ENCODE measurements around the gene CBX4. TPM values are rescaled to one million over a fixed set of nuclear protein-coding genes. Genes with fewer than 3 reads are reported as not detected.

CBX4 gene
- total and polyA plus RNA-seq, 2 of the 13 experiments (the other 11 are each of a cell fraction or from before 2014, with no cell fraction given) = 25.8 to 50.8 TPM

DNA sequence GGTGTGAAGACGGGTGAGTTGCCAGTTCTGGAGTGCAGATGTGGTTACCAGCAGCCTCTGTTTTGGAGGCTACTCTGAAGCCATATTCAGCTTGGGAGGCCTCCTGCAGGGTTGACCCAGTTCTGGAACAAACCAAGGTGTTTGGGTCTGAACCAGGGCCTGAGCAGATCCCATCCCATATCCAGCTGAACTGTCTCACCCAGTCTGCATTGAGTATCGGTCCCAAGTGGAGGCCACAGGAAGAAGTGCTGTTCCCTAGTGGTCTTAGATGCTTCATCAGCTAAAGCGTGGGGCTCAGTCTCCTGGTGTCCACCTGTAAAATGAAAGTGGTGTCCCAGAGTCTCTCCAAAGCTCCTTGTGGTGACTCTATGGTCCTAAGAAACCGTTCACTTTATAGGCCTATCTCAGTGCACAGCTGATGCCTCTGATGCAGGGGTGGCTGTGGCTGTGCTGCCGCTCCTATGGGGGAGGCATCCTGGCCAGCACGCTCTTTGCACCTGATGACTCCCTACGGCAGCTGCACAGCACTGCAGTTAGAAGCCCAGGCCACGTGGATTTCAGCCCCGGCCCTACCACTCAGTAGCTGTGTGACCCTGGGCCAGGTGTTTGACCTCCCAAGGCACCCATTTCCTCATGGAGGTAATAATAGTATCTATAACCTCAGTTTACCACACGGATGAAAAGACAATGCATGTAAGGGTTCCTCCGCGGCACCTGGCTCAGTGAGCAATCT, 21.0 kb downstream of the CBX4 start (continued):
- TF ChIP-seq ZNF570 (CRISPR knock-in tag; IDR thresholded peaks at IDR 0.05; ENCODE audit: borderline replicate concordance) (no peak), POGK (CRISPR knock-in tag; conservative IDR thresholded peaks at IDR 0.05) (no peak), ZNF841 (CRISPR knock-in tag; IDR thresholded peaks at IDR 0.05; ENCODE audit: borderline replicate concordance) (no peak), EEA1 (CRISPR knock-in tag; IDR thresholded peaks at IDR 0.05; ENCODE audit: borderline replicate concordance) (no peak), NR2F6 (IDR thresholded peaks at IDR 0.05) (peak; percentile 42; the same call in 1 of the 2 replicates), NR2F6 (CRISPR knock-in tag; IDR thresholded peaks at IDR 0.05) (peak; percentile 75), ZNF331 (CRISPR knock-in tag; IDR thresholded peaks at IDR 0.05) (0 out of 2 replicates have a peak, but pooled peaks have one; percentile 24), PITX1 (CRISPR knock-in tag; IDR thresholded peaks at IDR 0.05) (no peak; the same call in 1 of the 2 replicates), GLI4 (CRISPR knock-in tag; IDR thresholded peaks at IDR 0.05; ENCODE audit: borderline replicate concordance) (peak; percentile 47; the same call in 1 of the 2 replicates), RELA (CRISPR knock-in tag; IDR thresholded peaks at IDR 0.05) (no peak), ZBTB39 (CRISPR knock-in tag; IDR thresholded peaks at IDR 0.05) (no peak), ZNF549 (CRISPR knock-in tag; IDR thresholded peaks at IDR 0.05) (no peak), ZFP91 (CRISPR knock-in tag; IDR thresholded peaks at IDR 0.05; ENCODE audit: borderline replicate concordance) (peak; percentile 38; the same call in 1 of the 2 replicates), ZSCAN31 (CRISPR knock-in tag; IDR thresholded peaks at IDR 0.05; ENCODE audit: low read depth) (0 out of 2 replicates have a peak, but pooled peaks have one; percentile 22), MEIS2 (CRISPR knock-in tag; IDR thresholded peaks at IDR 0.05) (no peak), BHLHE40 (IDR thresholded peaks at IDR 0.05; ENCODE audit: low read length) (0 out of 2 replicates have a peak, but pooled peaks have one; percentile 35)
- TF ChIP-seq, protein P1, sequence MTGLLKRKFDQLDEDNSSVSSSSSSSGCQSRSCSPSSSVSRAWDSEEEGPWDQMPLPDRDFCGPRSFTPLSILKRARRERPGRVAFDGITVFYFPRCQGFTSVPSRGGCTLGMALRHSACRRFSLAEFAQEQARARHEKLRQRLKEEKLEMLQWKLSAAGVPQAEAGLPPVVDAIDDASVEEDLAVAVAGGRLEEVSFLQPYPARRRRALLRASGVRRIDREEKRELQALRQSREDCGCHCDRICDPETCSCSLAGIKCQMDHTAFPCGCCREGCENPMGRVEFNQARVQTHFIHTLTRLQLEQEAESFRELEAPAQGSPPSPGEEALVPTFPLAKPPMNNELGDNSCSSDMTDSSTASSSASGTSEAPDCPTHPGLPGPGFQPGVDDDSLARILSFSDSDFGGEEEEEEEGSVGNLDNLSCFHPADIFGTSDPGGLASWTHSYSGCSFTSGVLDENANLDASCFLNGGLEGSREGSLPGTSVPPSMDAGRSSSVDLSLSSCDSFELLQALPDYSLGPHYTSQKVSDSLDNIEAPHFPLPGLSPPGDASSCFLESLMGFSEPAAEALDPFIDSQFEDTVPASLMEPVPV (CRISPR knock-in tag; IDR thresholded peaks at IDR 0.05) = no peak
- TF ChIP-seq, protein P2, sequence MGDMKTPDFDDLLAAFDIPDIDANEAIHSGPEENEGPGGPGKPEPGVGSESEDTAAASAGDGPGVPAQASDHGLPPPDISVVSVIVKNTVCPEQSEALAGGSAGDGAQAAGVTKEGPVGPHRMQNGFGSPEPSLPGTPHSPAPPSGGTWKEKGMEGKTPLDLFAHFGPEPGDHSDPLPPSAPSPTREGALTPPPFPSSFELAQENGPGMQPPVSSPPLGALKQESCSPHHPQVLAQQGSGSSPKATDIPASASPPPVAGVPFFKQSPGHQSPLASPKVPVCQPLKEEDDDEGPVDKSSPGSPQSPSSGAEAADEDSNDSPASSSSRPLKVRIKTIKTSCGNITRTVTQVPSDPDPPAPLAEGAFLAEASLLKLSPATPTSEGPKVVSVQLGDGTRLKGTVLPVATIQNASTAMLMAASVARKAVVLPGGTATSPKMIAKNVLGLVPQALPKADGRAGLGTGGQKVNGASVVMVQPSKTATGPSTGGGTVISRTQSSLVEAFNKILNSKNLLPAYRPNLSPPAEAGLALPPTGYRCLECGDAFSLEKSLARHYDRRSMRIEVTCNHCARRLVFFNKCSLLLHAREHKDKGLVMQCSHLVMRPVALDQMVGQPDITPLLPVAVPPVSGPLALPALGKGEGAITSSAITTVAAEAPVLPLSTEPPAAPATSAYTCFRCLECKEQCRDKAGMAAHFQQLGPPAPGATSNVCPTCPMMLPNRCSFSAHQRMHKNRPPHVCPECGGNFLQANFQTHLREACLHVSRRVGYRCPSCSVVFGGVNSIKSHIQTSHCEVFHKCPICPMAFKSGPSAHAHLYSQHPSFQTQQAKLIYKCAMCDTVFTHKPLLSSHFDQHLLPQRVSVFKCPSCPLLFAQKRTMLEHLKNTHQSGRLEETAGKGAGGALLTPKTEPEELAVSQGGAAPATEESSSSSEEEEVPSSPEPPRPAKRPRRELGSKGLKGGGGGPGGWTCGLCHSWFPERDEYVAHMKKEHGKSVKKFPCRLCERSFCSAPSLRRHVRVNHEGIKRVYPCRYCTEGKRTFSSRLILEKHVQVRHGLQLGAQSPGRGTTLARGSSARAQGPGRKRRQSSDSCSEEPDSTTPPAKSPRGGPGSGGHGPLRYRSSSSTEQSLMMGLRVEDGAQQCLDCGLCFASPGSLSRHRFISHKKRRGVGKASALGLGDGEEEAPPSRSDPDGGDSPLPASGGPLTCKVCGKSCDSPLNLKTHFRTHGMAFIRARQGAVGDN (CRISPR knock-in tag; IDR thresholded peaks at IDR 0.05) = peak; percentile 96
